HEK293 (cell line): ENCODE results near the gene CLN3.

ENCODE experiments used
- CTCF ChIA-PET: fragments of 350-600 bp; formaldehyde crosslinking; extraction: SDS; loops from one replicate; lab custom pipeline; 2021; ENCODE audit warnings: antibody characterized with exemption; lab: Yijun Ruan, JAX
- POLR2A ChIA-PET: fragments of 300-600 bp; formaldehyde crosslinking; extraction: SDS; loops from one replicate; lab custom pipeline; 2020; ENCODE audit warnings: antibody characterized with exemption, inconsistent platforms; lab: Yijun Ruan, JAX
- H3K27ac ChIP-seq: fragments of 200-500 bp; sonication (Bioruptor generic); 2 replicates; pipeline ENCODE4 v1.5.1; 2014; ENCODE audit warnings: low read depth, low read length, control low read depth, inconsistent platforms; ENCODE audit errors: extremely low read depth
- H3K36me3 ChIP-seq, 2 experiments: fragments of 200-500 bp in 1 of 2; sonication (Bioruptor generic) in 1 of 2; 1 replicate in 1 of 2; 2 replicates in 1 of 2; pipeline ENCODE4 v1.5.1; 2014 to 2017; ENCODE audit warnings: inconsistent platforms in 2 of 2, low read length in 2 of 2; ENCODE audit not compliant: control insufficient read depth in 2 of 2, insufficient read depth in 1 of 2
- H3K4me1 ChIP-seq: fragments of 200-500 bp; sonication (Bioruptor generic); 2 replicates; pipeline ENCODE4 v1.5.1; 2014; ENCODE audit warnings: mild to moderate bottlenecking, low read length, inconsistent platforms; ENCODE audit not compliant: control insufficient read depth, insufficient read depth
- H3K4me3 ChIP-seq: 2 replicates; pipeline ENCODE4 v1.5.1; 2011; ENCODE audit warnings: low read depth, mild to moderate bottlenecking, control low read depth, low read length, moderate library complexity
- H3K9me3 ChIP-seq: fragments of 200-500 bp; sonication (Bioruptor generic); 2 replicates; pipeline ENCODE4 v1.5.1; 2014; ENCODE audit warnings: low read depth, low read length, inconsistent platforms; ENCODE audit not compliant: control insufficient read depth, insufficient read depth
- CTCF ChIP-seq: fragments of 450-650 bp; formaldehyde crosslinking; IDR thresholded peaks from 2 replicates; pipeline ENCODE4 v1.5.1; 2016; ENCODE audit warnings: missing biosample characterization, missing genetic modification characterization
- FEZF1 ChIP-seq: fragments of 450-650 bp; formaldehyde crosslinking; IDR thresholded peaks from 2 replicates; pipeline ENCODE4 v1.5.1; 2016; ENCODE audit warnings: missing biosample characterization, missing genetic modification characterization
- HOXA7 ChIP-seq: sonication (generic); formaldehyde crosslinking; IDR thresholded peaks from 2 replicates; pipeline ENCODE4 v1.8.1; 2022; ENCODE audit warnings: missing genetic modification reagents, borderline replicate concordance
- KLF1 ChIP-seq: fragments of 450-650 bp; formaldehyde crosslinking; IDR thresholded peaks from 2 replicates; pipeline ENCODE4 v1.5.1; 2016; ENCODE audit warnings: missing biosample characterization, missing genetic modification characterization
- KLF10 ChIP-seq: fragments of 450-650 bp; IDR thresholded peaks from 2 replicates; pipeline ENCODE4 v1.5.1; 2018; ENCODE audit warnings: missing biosample characterization, mild to moderate bottlenecking, missing genetic modification characterization
- MEIS1 ChIP-seq: sonication (generic); formaldehyde crosslinking; IDR thresholded peaks from 2 replicates; pipeline ENCODE4 v1.8.1; 2022; ENCODE audit warnings: missing genetic modification reagents, mild to moderate bottlenecking, borderline replicate concordance
- PBX3 ChIP-seq: sonication (generic); formaldehyde crosslinking; IDR thresholded peaks from 2 replicates; pipeline ENCODE4 v1.8.1; 2022; ENCODE audit warnings: mild to moderate bottlenecking, moderate library complexity, missing genetic modification reagents
- PRDM1 ChIP-seq: fragments of 450-650 bp; formaldehyde crosslinking; IDR thresholded peaks from 2 replicates; pipeline ENCODE4; 2016; ENCODE audit warnings: missing biosample characterization, missing genetic modification characterization
- ZBTB17 ChIP-seq: fragments of 450-650 bp; formaldehyde crosslinking; IDR thresholded peaks from 2 replicates; pipeline ENCODE4 v1.5.1; 2016; ENCODE audit warnings: missing biosample characterization, missing genetic modification characterization
- ZBTB6 ChIP-seq: fragments of 450-650 bp; formaldehyde crosslinking; IDR thresholded peaks from 2 replicates; pipeline ENCODE4 v1.5.1; 2017; ENCODE audit warnings: missing biosample characterization, missing genetic modification characterization
- ZFP3 ChIP-seq: fragments of 450-650 bp; formaldehyde crosslinking; IDR thresholded peaks from 2 replicates; pipeline ENCODE4 v1.5.1; 2016; ENCODE audit warnings: low read depth, missing biosample characterization, missing genetic modification characterization
- ZNF114 ChIP-seq: fragments of 450-650 bp; formaldehyde crosslinking; IDR thresholded peaks from 2 replicates; pipeline ENCODE4 v1.5.0; 2017; ENCODE audit warnings: missing biosample characterization, missing genetic modification characterization
- ZNF341 ChIP-seq: fragments of 450-650 bp; formaldehyde crosslinking; IDR thresholded peaks from 2 replicates; pipeline ENCODE4; 2016; ENCODE audit warnings: low read depth, missing biosample characterization, missing genetic modification characterization
- ZNF404 ChIP-seq: fragments of 450-650 bp; formaldehyde crosslinking; IDR thresholded peaks from 2 replicates; pipeline ENCODE4 v1.5.1; 2017; ENCODE audit warnings: missing biosample characterization, missing genetic modification characterization
- ZNF449 ChIP-seq: fragments of 450-650 bp; formaldehyde crosslinking; IDR thresholded peaks from 2 replicates; pipeline ENCODE4 v1.5.1; 2017; ENCODE audit warnings: missing biosample characterization, mild to moderate bottlenecking, missing genetic modification characterization, moderate library complexity
- ZNF48 ChIP-seq: fragments of 450-650 bp; formaldehyde crosslinking; IDR thresholded peaks from 2 replicates; pipeline ENCODE4 v1.5.1; 2016; ENCODE audit warnings: missing biosample characterization, missing genetic modification characterization
- ZNF629 ChIP-seq: fragments of 450-650 bp; formaldehyde crosslinking; IDR thresholded peaks from 2 replicates; pipeline ENCODE4 v1.5.1; 2017; ENCODE audit warnings: missing biosample characterization, missing genetic modification characterization
- ZNF76 ChIP-seq: fragments of 450-650 bp; formaldehyde crosslinking; IDR thresholded peaks from 2 replicates; pipeline ENCODE4; 2016; ENCODE audit warnings: low read depth, missing biosample characterization, missing genetic modification characterization, borderline replicate concordance
- ZNF768 ChIP-seq: fragments of 450-650 bp; formaldehyde crosslinking; IDR thresholded peaks from 2 replicates; pipeline ENCODE4 v1.5.1; 2018; ENCODE audit warnings: missing biosample characterization, mild to moderate bottlenecking, missing genetic modification characterization
- ZNF777 ChIP-seq: fragments of 450-650 bp; formaldehyde crosslinking; IDR thresholded peaks from 2 replicates; pipeline ENCODE4 v1.5.1; 2017; ENCODE audit warnings: missing biosample characterization, missing genetic modification characterization, borderline replicate concordance

Gene CLN3

GRCh38 chr16:28526201-28527099 is 34.6 kb upstream of the CLN3 start:
- Histone ChIP-seq H3K9me3 (no peaks in the 10 kb centered on the region), H3K4me3 (no peak overlapping the region), H3K27ac (no peak overlapping the region), H3K4me1 (no peaks in the 10 kb centered on the region), H3K36me3 (no peaks in the 10 kb centered on the region)
- TF ChIP-seq KLF1 (tag by site-specific recombination) (no peak), ZFP3 (tag by site-specific recombination) (no peak)
- ChIA-PET CTCF (no interaction called here), POLR2A (no interaction called here)

- no peaks in the 10 kb centered on the region for H3K36me3 ChIP-seq
- ChIA-PET CTCF (interaction anchor here (0.6 kb wide), 1 partner anchor 450 kb away, joined by 3 read pairs; no protein-coding TSS in a partner anchor), POLR2A (no interaction called here)
- TF ChIP-seq ZNF404 (tag by site-specific recombination) (no peak), ZNF341 (tag by site-specific recombination) (peak; percentile 75)
- H3K4me3 ChIP-seq = no peak overlapping the region
- H3K9me3 ChIP-seq = no peaks in the 10 kb centered on the region
- no peaks in the 10 kb centered on the region for H3K4me1 ChIP-seq
- no peak overlapping the region for H3K27ac ChIP-seq
These were observed 32.9 kb upstream of the CLN3 start for GRCh38 chr16:28524681-28525171.

- no peak overlapping the region for H3K27ac ChIP-seq
- ChIA-PET CTCF (no interaction called here), POLR2A (no interaction called here)
- H3K9me3 ChIP-seq = no peaks in the 10 kb centered on the region
- H3K36me3 ChIP-seq = no peaks in the 10 kb centered on the region
- H3K4me1 ChIP-seq = no peaks in the 10 kb centered on the region
- no peak overlapping the region for H3K4me3 ChIP-seq
- TF ChIP-seq MEIS1 (CRISPR knock-in tag) (no peak), PRDM1 (tag by site-specific recombination) (no peak), ZNF629 (tag by site-specific recombination) (no peak), ZNF768 (no peak), ZBTB17 (tag by site-specific recombination) (no peak), CTCF (no peak), ZNF76 (no peak), FEZF1 (tag by site-specific recombination) (no peak), ZNF777 (tag by site-specific recombination) (no peak), ZNF114 (no peak), KLF10 (tag by site-specific recombination) (no peak), ZBTB6 (tag by site-specific recombination) (no peak), HOXA7 (CRISPR knock-in tag) (no peak), ZNF449 (tag by site-specific recombination) (no peak), PBX3 (CRISPR knock-in tag) (no peak), ZNF48 (tag by site-specific recombination) (no peak)
These were observed 30.9 kb upstream of the CLN3 start for GRCh38 chr16:28522792-28523191.
